Activated CD8-positive, alpha-beta memory T cell treated with anti-CD3 and anti-CD28 coated beads for 24 hours (primary cell): ENCODE results near the gene LRRC63.
A peak's percentile ranks its signal among the peaks of the same experiment; 100 is the strongest.
"Not testable (repeated sequence)": the region's sequence is repeated elsewhere in the genome, so short reads cannot be mapped to it uniquely, and the experiment has no call there.

ENCODE experiments used
- DNase-seq: peaks from one replicate; pipeline ENCODE4 v3.0.0-alpha.2; 2020

Gene LRRC63

GRCh38 chr13:46181840-46182490 lies 29.8 kb upstream of the LRRC63 start, which contains the start of gene LCP1:
Gene LCP1, minus strand, starts transcription at chr13:46182177. Its CDS starts 22,515 bp downstream, at chr13:46159662.
- DNase-seq, result peak; percentile 85

GRCh38 chr13:46182491-46182877 lies 29.2 kb upstream of the LRRC63 start:
- DNase-seq, result no peak

- no peak for DNase-seq
Measured at GRCh38 chr13:46183018-46183946, 28.4 kb upstream of the LRRC63 start.

- DNase-seq, result peak; percentile 88
Measured at GRCh38 chr13:46184277-46184699, 27.4 kb upstream of the LRRC63 start.

GRCh38 chr13:46185634-46186033 lies 26.1 kb upstream of the LRRC63 start:
- no peak for DNase-seq

GRCh38 chr13:46192412-46192811 lies 19.3 kb upstream of the LRRC63 start:
- no peak for DNase-seq

GRCh38 chr13:46195016-46195415 lies 16.7 kb upstream of the LRRC63 start:
- no peak for DNase-seq

- no peak for DNase-seq
Measured at GRCh38 chr13:46197299-46198048, 14.3 kb upstream of the LRRC63 start.

DNA sequence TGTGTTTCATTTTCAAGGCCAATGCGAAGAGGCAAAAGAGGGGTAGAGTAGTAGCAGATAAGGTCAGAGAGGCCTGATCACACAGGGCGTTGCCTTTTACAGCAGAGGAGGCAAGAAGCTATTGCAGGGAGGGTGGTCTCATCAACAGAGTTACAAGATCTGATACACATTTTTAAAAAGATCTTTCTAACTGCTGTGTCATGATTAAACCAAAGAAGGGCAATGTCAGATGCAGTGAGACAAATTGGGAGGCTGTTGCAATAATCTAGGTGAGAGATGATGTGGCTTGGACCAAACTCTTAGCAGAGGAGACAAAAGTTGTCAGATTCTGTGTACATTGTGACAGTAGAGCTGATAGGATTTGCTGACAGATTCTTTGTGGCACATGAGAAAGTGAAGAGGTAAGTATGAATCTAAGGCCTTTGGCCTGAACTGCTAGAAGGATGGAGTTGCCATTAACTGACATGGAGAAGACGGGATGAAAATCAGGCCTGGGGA lies 13.0 kb upstream of the LRRC63 start:
- no peak for DNase-seq

DNA sequence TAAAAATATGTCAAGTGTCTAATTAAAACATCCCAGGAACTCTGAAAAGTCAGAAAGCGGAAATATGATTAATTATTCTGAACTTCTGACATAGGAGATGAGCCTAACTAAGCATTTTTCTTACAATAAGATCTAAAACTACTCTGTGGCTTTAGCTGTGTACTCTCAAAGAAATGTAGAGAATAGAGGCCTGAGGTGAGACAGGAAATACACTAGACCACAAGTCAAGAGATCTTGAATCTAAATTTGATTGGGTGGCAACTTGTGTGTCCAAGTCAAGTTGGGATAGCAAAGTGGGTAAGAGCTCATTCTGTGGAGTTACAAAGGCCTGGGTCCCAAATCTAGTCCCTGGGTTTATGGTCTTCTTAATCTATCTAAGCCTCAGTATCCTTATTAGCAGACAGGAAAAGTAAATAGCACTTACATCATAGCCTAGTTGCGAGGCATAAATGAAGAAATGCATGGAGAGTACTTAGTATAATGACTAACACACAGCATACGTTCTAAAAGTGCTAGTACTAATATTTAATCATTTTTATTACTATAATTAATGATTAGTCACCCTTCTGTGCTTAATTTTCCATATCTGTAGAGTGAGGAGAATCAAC lies 9.4 kb upstream of the LRRC63 start:
- no peak for DNase-seq

DNA sequence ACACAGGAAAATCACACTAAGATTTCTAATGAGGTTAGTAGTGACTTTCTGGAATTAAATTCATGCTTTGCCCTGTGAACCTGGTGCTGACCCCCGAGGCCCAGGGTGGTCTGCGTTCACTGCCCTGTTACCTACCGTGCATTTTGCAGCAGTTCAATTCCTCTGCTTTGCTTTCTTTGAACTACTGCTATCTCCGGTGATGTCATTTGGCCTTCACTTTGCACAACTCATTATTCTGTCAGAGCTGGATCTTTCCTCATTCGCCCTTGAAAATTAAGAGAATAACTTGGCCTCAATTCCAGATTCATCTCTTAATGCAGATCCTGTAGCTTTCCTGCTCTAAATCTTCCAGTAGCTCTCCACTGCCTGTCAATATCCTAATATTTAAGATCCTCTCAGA lies 8.8 kb upstream of the LRRC63 start:
- DNase-seq, result no peak

DNA sequence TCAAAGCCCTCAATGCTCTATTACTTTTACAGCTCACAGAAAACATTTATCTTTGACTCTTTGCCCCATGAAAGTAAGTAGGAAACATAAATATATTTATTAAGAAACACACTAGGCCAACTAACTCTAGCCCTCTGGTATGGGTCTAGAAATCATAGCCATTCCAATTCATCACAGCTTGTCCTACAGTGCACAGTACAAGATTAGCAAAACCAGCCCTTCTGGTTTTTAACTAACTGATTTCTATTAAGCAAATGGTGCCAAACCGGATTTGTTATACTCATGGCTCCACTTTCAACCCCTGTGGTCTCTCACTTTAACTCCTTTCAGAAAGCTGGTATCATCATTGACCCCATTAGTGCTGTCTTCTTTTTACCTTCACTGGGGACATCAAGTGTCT lies 5.6 kb upstream of the LRRC63 start:
- DNase-seq, result no peak

DNA sequence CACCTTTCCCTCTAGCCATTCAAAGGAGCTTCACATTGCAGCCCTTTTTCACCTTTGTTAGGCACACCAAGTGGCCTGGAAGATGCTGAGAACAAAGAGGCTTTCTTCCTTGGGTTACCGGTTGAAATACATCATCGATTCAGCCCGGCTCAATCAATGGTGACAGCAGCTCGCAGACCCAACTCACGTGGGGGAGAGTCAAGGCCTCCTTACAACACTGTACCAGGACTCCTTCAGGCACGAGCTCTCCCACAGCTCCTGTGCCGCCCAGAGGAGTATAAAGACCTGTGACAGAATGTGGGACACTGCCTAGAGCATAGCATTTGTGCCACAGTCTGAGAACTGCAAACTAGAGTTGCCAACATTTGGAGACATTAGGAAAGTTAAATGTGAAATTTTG lies 3.9 kb upstream of the LRRC63 start:
- DNase-seq, result no peak

- no peak for DNase-seq
Measured at GRCh38 chr13:46210362-46211083, 1.2 kb upstream of the LRRC63 start.

- peak; percentile 66 for DNase-seq
Measured at GRCh38 chr13:46211116-46211482, 629 bp upstream of the LRRC63 start.

DNA sequence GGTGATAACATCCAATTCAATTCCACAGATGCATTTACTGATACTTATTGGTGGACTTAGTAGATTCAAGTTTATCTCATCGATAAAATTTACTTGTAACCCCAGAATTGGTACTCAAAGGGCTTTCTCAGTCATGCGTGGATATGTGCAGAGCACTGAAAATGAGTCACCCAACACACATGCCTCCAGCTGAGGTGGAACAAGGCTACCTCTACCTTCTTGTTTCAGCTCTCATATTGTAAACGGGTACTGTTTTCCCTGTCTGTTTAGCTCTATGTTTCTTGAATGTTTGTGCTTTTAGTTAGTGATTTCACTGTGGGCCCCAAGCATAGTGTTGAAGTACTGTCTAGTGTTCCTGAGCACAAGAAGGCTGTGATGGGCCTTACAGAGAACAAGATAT lies 1.5 kb downstream of the LRRC63 start:
- DNase-seq, result no peak

DNA sequence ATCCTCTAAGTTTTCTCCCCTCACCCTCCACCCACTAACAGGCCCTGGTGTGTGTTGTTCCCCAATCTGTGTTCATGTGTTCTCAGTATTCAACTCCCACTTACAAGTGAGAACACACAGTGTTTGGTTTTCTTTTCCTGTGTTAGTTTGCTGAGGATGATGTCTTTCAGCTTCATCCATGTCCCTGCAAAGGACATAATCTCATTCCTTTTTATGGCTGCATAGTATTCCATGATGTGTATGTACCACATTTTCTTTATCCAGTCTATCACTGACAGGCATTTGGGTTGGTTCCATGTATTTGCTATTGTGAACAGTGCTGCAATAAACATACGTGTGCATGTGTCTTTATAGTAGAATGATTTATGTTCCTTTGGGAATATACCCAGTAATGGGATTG lies 3.0 kb downstream of the LRRC63 start:
- not testable (repeated sequence) for DNase-seq

GRCh38 chr13:46220234-46220633 lies 8.5 kb downstream of the LRRC63 start:
- DNase-seq, result not testable (repeated sequence)

GRCh38 chr13:46229251-46229650 lies 17.5 kb downstream of the LRRC63 start:
- no peak for DNase-seq

DNA sequence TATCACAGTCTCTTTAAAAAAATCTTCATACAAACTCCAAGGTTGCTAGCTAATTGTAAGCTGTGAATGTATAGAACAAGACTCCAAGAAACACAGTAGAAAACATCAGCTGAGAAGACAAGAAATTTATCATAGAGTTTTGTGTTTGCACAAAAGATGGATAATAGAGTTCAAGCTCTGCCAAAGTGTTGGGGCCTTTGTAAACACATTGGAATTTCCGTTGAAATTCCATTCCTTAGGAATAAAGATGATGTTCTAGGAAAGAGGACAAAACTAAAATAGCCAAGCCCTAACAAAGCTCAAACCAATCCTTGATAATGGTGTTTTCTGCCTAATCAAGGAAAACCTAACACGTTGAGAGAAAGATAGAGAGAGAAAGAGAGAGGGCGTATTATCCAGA lies 20.6 kb downstream of the LRRC63 start:
- no peak for DNase-seq

GRCh38 chr13:46235286-46235685 lies 23.6 kb downstream of the LRRC63 start:
- no peak for DNase-seq

- DNase-seq, result no peak
Measured at GRCh38 chr13:46265292-46265691, 53.6 kb downstream of the LRRC63 start.
